Medulla oblongata (tissue), 1 donor: ENCODE data around the gene GRID2.
A peak's percentile ranks its signal among the peaks of the same experiment; 100 is the strongest.
"Not testable (repeated sequence)": the region's sequence is repeated elsewhere in the genome, so short reads cannot be mapped to it uniquely, and the experiment has no call there.

Experiments
- DNase-seq: peaks from one replicate; pipeline ENCODE4 v3.0.0-alpha.2; 2015; ENCODE audit errors: extremely low spot score

GRID2 gene

GRCh38 chr4:92303621-92304027, at the start of gene GRID2:
Gene GRID2, plus strand, starts transcription at chr4:92303966.
- DNase-seq, result peak; percentile 77

DNA sequence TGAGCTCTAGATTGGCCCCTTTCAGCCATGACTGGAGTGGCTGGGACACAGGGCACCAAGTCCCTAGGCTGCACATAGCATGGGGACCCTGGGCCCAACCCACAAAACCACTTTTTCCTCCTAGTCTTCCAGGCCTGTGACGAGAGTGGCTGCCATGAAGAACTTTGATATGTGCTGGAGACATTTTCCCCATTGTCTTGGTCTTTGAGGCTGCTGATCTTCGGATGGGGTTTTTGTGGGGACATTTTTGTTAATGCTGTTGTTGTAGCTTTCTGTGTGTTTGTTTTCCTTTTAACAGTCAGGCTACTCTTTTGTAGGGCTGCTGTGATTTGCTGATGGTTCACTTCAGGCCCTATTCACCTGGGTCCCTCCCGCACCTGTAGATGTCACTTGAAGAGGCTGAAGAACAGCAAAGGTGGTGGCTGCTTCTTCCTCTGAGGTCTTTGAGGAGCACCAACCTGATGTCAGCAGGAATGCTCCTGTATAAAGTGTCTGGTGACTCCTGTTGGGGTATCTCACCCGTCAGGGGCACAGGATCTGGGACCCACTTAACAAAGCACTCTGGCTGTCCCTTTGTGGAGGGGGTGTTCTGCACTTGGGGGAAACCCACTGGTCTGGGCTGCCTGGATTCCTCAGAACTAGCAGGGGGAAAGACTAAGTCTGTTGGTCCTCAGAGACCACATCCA, 49.6 kb upstream of the GRID2 start:
- DNase-seq, result no peak

- DNase-seq, result no peak
Observed at GRCh38 chr4:92254767-92255442, 48.9 kb upstream of the GRID2 start.

GRCh38 chr4:92255920-92256244, 47.9 kb upstream of the GRID2 start:
- no peak for DNase-seq

DNA sequence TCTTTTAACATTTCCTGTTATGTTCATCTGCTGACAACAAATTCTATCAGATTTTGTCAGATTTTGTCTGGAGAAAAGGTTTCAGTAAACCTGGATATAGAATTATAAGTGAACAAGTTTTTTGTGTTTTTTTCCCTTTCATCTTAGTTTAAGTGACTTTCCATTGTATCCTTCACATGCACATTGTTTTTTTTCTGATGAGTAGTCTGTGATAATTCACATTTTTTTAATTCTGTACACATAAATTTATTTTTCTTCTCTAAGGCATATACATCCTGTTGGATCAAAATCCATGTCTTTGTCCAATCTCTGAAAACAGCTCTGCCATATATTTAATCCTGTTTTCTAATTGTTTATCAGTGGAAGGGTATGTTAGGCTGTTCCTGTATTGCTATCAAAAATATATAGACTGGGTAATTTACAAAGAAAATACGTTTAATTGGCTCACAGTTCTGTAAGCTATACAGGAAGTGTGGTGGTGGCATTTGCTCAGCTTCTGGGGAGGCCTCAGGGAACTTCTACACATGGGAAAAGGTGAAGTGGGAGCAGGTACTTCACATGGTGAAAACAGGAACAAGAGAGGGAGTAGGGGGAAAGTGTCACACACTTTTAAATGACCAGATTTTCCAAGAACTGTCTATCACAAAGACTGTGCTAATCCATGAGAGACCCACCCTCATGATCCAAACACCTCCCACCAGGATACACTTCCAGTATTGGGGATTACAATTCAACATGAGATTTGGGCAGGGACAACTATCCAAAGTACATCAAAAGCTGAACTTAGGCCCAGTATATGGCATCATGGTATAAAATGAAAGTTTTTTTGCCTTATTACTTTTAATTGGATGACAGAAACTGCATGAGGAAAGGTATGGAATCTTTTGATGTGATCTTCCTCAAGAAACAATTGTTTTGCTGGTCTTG, 45.6 kb upstream of the GRID2 start:
- DNase-seq, result no peak

- DNase-seq, result no peak
Observed at GRCh38 chr4:92261256-92261655, 42.5 kb upstream of the GRID2 start.

DNA sequence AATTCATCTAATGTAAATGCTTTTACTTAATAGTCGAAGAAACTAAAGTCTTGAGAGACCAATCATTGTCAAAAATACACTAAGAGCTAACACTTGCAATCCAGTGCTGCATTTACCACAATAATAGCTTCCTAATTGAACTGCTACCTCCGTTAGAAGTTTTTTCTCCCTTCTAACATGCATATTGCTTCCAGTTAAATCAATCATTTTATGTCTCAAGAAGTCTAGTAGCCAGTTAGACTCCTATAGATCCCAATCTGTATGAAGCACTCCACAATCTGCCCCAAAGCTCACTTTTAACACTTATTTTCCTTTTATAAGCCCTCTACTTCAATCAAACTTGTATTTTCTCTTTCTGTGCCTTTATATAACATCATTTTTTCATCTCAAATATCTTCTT, 41.4 kb upstream of the GRID2 start:
- no peak for DNase-seq

DNA sequence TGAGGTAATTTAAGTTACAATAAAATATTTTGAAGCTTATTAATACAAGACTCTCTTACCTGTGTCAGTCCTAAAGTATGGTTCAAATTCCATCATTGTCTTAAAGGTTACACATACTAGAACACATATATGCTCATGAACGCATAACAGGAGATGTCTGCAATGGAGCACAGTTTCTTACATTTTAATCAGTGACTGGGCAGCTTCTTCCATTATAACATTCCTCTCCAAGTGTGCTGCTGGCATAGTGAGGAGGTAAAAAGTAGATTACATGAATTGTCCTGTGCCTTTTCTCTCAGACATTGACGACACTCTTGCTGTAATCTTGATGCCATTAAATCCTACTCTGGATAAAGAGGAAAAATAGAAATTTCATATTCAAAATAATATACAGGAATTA, 40.8 kb upstream of the GRID2 start:
- no peak for DNase-seq

- no peak for DNase-seq
Observed at GRCh38 chr4:92263575-92263974, 40.2 kb upstream of the GRID2 start.

DNA sequence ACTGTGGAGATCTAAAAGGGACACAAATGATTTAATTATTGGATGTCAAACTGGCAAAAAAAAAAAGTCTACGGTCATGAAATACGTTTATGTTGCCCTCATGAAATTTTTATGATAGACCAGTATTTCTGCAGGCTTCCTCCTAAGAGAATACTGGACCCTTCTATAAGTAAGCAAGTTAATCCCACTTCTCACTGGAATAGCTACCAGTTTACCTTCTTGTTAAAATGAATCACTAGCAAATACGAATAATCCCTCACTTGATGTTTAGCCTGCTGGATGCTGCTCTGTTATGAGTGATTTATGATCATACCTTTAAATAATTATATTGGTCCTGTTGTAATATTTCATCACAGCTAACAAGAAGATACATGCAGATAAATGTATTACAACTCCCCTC, 39.6 kb upstream of the GRID2 start:
- DNase-seq, result no peak

GRCh38 chr4:92265021-92265420, 38.7 kb upstream of the GRID2 start:
- no peak for DNase-seq

- DNase-seq, result no peak
Observed at GRCh38 chr4:92265798-92266197, 38.0 kb upstream of the GRID2 start.

- no peak for DNase-seq
Observed at GRCh38 chr4:92266521-92266920, 37.2 kb upstream of the GRID2 start.

- DNase-seq, result no peak
Observed at GRCh38 chr4:92268642-92269041, 35.1 kb upstream of the GRID2 start.

DNA sequence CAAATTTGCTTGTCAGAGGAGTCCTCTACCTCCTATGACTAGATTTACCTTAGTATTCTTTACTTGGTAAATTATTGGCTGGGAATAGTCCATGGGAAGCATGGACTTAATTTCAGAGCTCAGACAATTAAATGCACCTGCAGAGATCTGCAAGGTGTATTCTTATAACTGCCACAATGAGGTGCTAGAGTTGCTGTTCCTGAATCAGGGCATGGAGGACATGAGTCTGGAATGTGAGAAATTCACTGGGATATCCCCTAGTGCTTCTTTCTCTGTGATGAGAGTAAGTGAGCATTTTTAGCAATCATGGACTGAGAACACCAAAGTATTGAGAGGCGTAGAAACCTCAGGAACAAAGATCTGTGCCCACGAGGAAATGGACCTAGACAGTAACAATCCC, 32.9 kb upstream of the GRID2 start:
- no peak for DNase-seq

DNA sequence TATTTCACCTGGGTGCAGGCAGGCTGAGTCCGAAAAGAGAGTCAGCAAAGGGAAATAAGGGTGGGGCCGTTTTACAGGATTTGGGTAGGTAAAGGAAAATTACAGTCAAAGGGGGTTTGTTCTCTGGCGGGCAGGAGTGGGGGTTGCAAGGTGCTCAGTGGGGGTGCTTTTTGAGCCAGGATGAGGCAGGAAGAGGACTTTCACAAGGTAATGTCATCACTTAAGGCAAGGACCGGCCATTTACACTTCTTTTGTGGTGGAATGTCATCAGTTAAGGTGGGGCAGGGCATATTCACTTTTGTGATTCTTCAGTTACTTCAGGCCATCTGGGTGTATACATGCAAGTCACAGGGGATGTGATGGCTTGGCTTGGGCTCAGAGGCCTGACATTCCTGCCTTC, 32.2 kb upstream of the GRID2 start:
- DNase-seq, result not testable (repeated sequence)

GRCh38 chr4:92277057-92277881, 26.5 kb upstream of the GRID2 start:
- not testable (repeated sequence) for DNase-seq

DNA sequence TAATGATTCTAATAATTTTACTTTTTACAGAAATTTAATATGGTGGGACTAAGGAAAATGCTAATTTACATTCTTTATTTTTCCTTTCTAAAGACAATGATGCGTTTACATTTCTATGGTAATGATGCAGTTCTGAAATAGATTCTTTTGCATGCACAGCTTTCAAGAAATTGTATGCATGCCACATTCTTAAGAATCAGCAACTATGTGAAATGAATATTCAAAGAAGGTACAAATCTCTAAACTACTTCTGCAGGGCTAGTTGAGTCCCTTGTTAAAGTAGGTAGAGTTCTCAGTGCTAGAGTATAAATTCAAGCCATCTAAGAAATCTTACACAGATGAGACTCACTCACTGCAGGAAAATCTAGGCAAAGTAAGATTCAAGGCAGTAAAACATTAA, 24.5 kb upstream of the GRID2 start:
- DNase-seq, result no peak

DNA sequence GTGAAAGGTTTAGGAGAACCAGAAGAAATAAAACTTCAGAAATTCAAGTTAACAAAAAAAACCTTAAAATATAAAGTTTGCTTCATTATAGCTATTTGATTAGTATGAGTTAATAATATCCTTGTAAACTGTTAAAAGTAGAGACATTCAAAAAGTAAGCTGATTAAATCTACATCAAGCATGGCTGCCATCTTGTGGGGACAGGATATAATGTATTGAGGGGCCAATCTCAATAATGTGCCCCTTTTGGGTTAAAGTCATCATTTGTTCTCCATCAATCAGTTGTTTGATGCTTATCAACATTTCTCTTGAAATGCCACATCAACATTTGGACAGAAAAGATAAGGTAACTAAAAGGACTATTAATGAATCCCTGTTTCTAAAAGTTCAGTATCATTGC, 4.6 kb upstream of the GRID2 start:
- DNase-seq, result peak; percentile 37

DNA sequence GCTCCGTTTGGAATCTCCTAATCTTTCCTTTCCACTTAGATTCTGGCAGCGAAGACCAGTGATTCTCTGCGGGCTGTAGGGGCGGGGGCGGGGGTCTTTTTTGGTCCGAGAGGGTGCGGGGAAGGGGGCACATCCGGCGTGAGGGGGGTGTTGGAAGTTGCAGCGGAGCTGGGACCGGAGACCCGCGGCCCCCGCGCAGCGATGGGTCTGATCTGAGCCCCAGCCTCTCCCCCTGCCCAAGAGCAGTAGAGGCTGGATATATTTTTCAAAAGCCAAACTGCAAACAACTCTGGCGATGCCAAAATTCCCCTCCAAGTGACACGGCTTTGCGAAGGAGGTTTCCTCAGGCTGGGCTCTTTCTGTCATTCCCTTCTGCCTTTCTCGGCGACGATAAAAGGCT, 355 bp downstream of the GRID2 start:
- no peak for DNase-seq

DNA sequence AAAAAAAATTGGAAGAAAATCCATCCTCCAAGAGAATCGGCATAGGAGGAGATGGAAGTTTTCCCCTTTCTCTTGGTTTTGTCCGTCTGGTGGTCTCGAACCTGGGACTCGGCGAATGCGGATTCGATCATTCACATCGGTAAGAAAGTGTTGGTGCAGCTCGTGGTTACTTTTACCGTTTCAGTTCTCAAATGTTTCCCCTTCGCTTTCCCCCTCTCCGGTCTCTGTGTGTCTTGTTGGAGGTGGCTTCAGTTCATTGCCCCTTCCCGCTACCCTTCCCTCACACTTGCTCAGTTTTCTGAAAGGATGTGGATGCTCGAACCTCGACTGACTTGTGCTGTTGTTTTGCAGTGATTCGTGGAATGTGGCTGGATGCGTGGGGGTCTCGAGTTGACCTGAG, 840 bp downstream of the GRID2 start:
- DNase-seq, result peak; percentile 56
